ENCODE results near the gene NR6A1.
A peak's percentile ranks its signal among the peaks of the same experiment; 100 is the strongest.

The NR6A1 gene

GRCh38 chr9:124602204-124602603 is 168.9 kb downstream of the NR6A1 start:
- no CpG with 5 or more reads among the region's 2 CpGs for WGBS (ENCODE audit: insufficient coverage, insufficient read length)
- Histone ChIP-seq H3K4me3 (ENCODE audit: low read length) (no peak overlapping the region), H3K27ac (ENCODE audit: low read length) (no peak overlapping the region), H3K27me3 (ENCODE audit: control insufficient read depth, insufficient read depth, low read length) (no peaks in the 10 kb centered on the region), H3K4me1 (ENCODE audit: control insufficient read depth, insufficient read depth, low read length) (peaks cover 3% of the 10 kb centered on the region), H3K9me3 (ENCODE audit: control insufficient read depth, insufficient read depth, low read length) (no peaks in the 10 kb centered on the region), H3K36me3 (ENCODE audit: control insufficient read depth, insufficient read depth, low read length) (no peaks in the 10 kb centered on the region)
- DNase-seq (ENCODE audit: low read depth, low spot score) = no peak

GRCh38 chr9:124600407-124600806 is 170.7 kb downstream of the NR6A1 start:
- H3K27me3 ChIP-seq (ENCODE audit: control insufficient read depth, insufficient read depth, low read length) = no peaks in the 10 kb centered on the region
- H3K4me1 ChIP-seq (ENCODE audit: control insufficient read depth, insufficient read depth, low read length) = peaks cover 4% of the 10 kb centered on the region
- no peaks in the 10 kb centered on the region for H3K36me3 ChIP-seq (ENCODE audit: control insufficient read depth, insufficient read depth, low read length)
- no peak overlapping the region for H3K27ac ChIP-seq (ENCODE audit: low read length)
- no peaks in the 10 kb centered on the region for H3K9me3 ChIP-seq (ENCODE audit: control insufficient read depth, insufficient read depth, low read length)
- DNase-seq (ENCODE audit: low read depth, low spot score) = no peak
- H3K4me3 ChIP-seq (ENCODE audit: low read length) = no peak overlapping the region

- Histone ChIP-seq H3K9me3 (ENCODE audit: control insufficient read depth, insufficient read depth, low read length) (no peaks in the 10 kb centered on the region), H3K36me3 (ENCODE audit: control insufficient read depth, insufficient read depth, low read length) (no peaks in the 10 kb centered on the region), H3K4me3 (ENCODE audit: low read length) (no peak overlapping the region), H3K27ac (ENCODE audit: low read length) (no peak overlapping the region), H3K27me3 (ENCODE audit: control insufficient read depth, insufficient read depth, low read length) (no peaks in the 10 kb centered on the region), H3K4me1 (ENCODE audit: control insufficient read depth, insufficient read depth, low read length) (peaks cover 4% of the 10 kb centered on the region)
- WGBS (ENCODE audit: insufficient coverage, insufficient read length) = no CpG with 5 or more reads among the region's 39 CpGs
- DNase-seq (ENCODE audit: low read depth, low spot score) = no peak
Observed at GRCh38 chr9:124599121-124599795, 171.9 kb downstream of the NR6A1 start.

- DNase-seq (ENCODE audit: low read depth, low spot score) = no peak
- Histone ChIP-seq H3K4me3 (ENCODE audit: low read length) (no peak overlapping the region), H3K36me3 (ENCODE audit: control insufficient read depth, insufficient read depth, low read length) (no peaks in the 10 kb centered on the region), H3K9me3 (ENCODE audit: control insufficient read depth, insufficient read depth, low read length) (no peaks in the 10 kb centered on the region), H3K27me3 (ENCODE audit: control insufficient read depth, insufficient read depth, low read length) (no peaks in the 10 kb centered on the region), H3K27ac (ENCODE audit: low read length) (no peak overlapping the region), H3K4me1 (ENCODE audit: control insufficient read depth, insufficient read depth, low read length) (peaks cover 2% of the 10 kb centered on the region)
- no CpG with 5 or more reads among the region's 5 CpGs for WGBS (ENCODE audit: insufficient coverage, insufficient read length)
Observed at GRCh38 chr9:124598048-124598447, 173.1 kb downstream of the NR6A1 start.

- Histone ChIP-seq H3K9me3 (ENCODE audit: control insufficient read depth, insufficient read depth, low read length) (no peaks in the 10 kb centered on the region), H3K27ac (ENCODE audit: low read length) (no peak overlapping the region), H3K4me3 (ENCODE audit: low read length) (no peak overlapping the region), H3K4me1 (ENCODE audit: control insufficient read depth, insufficient read depth, low read length) (peaks cover 2% of the 10 kb centered on the region), H3K27me3 (ENCODE audit: control insufficient read depth, insufficient read depth, low read length) (no peaks in the 10 kb centered on the region), H3K36me3 (ENCODE audit: control insufficient read depth, insufficient read depth, low read length) (no peaks in the 10 kb centered on the region)
- WGBS (ENCODE audit: insufficient coverage, insufficient read length) = no CpG with 5 or more reads among the region's 6 CpGs
- no peak for DNase-seq (ENCODE audit: low read depth, low spot score)
Observed at GRCh38 chr9:124596172-124596839, 174.8 kb downstream of the NR6A1 start.

GRCh38 chr9:124595743-124596142 is 175.4 kb downstream of the NR6A1 start:
- Histone ChIP-seq H3K27ac (ENCODE audit: low read length) (no peak overlapping the region), H3K9me3 (ENCODE audit: control insufficient read depth, insufficient read depth, low read length) (no peaks in the 10 kb centered on the region), H3K4me1 (ENCODE audit: control insufficient read depth, insufficient read depth, low read length) (peaks cover 2% of the 10 kb centered on the region), H3K36me3 (ENCODE audit: control insufficient read depth, insufficient read depth, low read length) (no peaks in the 10 kb centered on the region), H3K27me3 (ENCODE audit: control insufficient read depth, insufficient read depth, low read length) (no peaks in the 10 kb centered on the region), H3K4me3 (ENCODE audit: low read length) (no peak overlapping the region)
- no peak for DNase-seq (ENCODE audit: low read depth, low spot score)
- WGBS (ENCODE audit: insufficient coverage, insufficient read length) = no CpG with 5 or more reads among the region's 7 CpGs

- H3K9me3 ChIP-seq (ENCODE audit: control insufficient read depth, insufficient read depth, low read length) = no peaks in the 10 kb centered on the region
- H3K27ac ChIP-seq (ENCODE audit: low read length) = no peak overlapping the region
- H3K27me3 ChIP-seq (ENCODE audit: control insufficient read depth, insufficient read depth, low read length) = no peaks in the 10 kb centered on the region
- no peak for DNase-seq (ENCODE audit: low read depth, low spot score)
- H3K4me3 ChIP-seq (ENCODE audit: low read length) = no peak overlapping the region
- whole genome bisulfite sequencing (ENCODE audit: insufficient coverage, insufficient read length) = no CpG with 5 or more reads among the region's 3 CpGs
- H3K4me1 ChIP-seq (ENCODE audit: control insufficient read depth, insufficient read depth, low read length) = peaks cover 2% of the 10 kb centered on the region
- H3K36me3 ChIP-seq (ENCODE audit: control insufficient read depth, insufficient read depth, low read length) = no peaks in the 10 kb centered on the region
Observed at GRCh38 chr9:124594673-124595072, 176.4 kb downstream of the NR6A1 start.

GRCh38 chr9:124594225-124594624 is 176.9 kb downstream of the NR6A1 start:
- Histone ChIP-seq H3K4me1 (ENCODE audit: control insufficient read depth, insufficient read depth, low read length) (peaks cover 2% of the 10 kb centered on the region), H3K27ac (ENCODE audit: low read length) (no peak overlapping the region), H3K36me3 (ENCODE audit: control insufficient read depth, insufficient read depth, low read length) (no peaks in the 10 kb centered on the region), H3K27me3 (ENCODE audit: control insufficient read depth, insufficient read depth, low read length) (no peaks in the 10 kb centered on the region), H3K9me3 (ENCODE audit: control insufficient read depth, insufficient read depth, low read length) (no peaks in the 10 kb centered on the region), H3K4me3 (ENCODE audit: low read length) (no peak overlapping the region)
- no peak for DNase-seq (ENCODE audit: low read depth, low spot score)
- WGBS (ENCODE audit: insufficient coverage, insufficient read length) = no CpG with 5 or more reads among the region's 3 CpGs

GRCh38 chr9:124593651-124594058 is 177.5 kb downstream of the NR6A1 start:
- WGBS (ENCODE audit: insufficient coverage, insufficient read length) = no CpG with 5 or more reads among the region's 4 CpGs
- peak; percentile 82 for DNase-seq (ENCODE audit: low read depth, low spot score)
- peak overlapping the region; percentile 34 for H3K27ac ChIP-seq (ENCODE audit: low read length)
- no peaks in the 10 kb centered on the region for H3K36me3 ChIP-seq (ENCODE audit: control insufficient read depth, insufficient read depth, low read length)
- H3K9me3 ChIP-seq (ENCODE audit: control insufficient read depth, insufficient read depth, low read length) = no peaks in the 10 kb centered on the region
- peaks cover 2% of the 10 kb centered on the region for H3K4me1 ChIP-seq (ENCODE audit: control insufficient read depth, insufficient read depth, low read length)
- H3K27me3 ChIP-seq (ENCODE audit: control insufficient read depth, insufficient read depth, low read length) = no peaks in the 10 kb centered on the region
- H3K4me3 ChIP-seq (ENCODE audit: low read length) = no peak overlapping the region

GRCh38 chr9:124593200-124593599 is 177.9 kb downstream of the NR6A1 start:
- no peaks in the 10 kb centered on the region for H3K27me3 ChIP-seq (ENCODE audit: control insufficient read depth, insufficient read depth, low read length)
- WGBS (ENCODE audit: insufficient coverage, insufficient read length) = no CpG with 5 or more reads among the region's 3 CpGs
- H3K9me3 ChIP-seq (ENCODE audit: control insufficient read depth, insufficient read depth, low read length) = no peaks in the 10 kb centered on the region
- peaks cover 2% of the 10 kb centered on the region for H3K4me1 ChIP-seq (ENCODE audit: control insufficient read depth, insufficient read depth, low read length)
- DNase-seq (ENCODE audit: low read depth, low spot score) = no peak
- H3K27ac ChIP-seq (ENCODE audit: low read length) = peak overlapping the region; percentile 34
- H3K36me3 ChIP-seq (ENCODE audit: control insufficient read depth, insufficient read depth, low read length) = no peaks in the 10 kb centered on the region
- no peak overlapping the region for H3K4me3 ChIP-seq (ENCODE audit: low read length)

Data from iPS DF 6.9 (cell line).